Mesothelial cell of epicardium (in vitro differentiated cells): Measurements from ENCODE around the gene VAC14. TPM values are rescaled to one million over a fixed set of nuclear protein-coding genes. Genes with fewer than 3 reads are reported as not detected.

Source experiments
- DNase-seq, 2 experiments: peaks; one replicate each; pipeline ENCODE4 v3.0.0; 2021; ENCODE audit warnings: low spot score in 2 of 2; ENCODE audit not compliant: unreplicated experiment in 2 of 2
- H3K27ac Mint-ChIP-seq: 2 replicates; pipeline ENCODE4 v1.8.0; 2021; ENCODE audit warnings: mixed read lengths
- H3K27me3 Mint-ChIP-seq: 2 replicates; pipeline ENCODE4 v1.8.0; 2021; ENCODE audit warnings: low read depth, mixed read lengths
- H3K36me3 Mint-ChIP-seq: 2 replicates; pipeline ENCODE4 v1.8.0; 2021; ENCODE audit warnings: mixed read lengths
- H3K4me1 Mint-ChIP-seq: 2 replicates; pipeline ENCODE4 v1.8.0; 2021; ENCODE audit warnings: mixed read lengths
- H3K4me3 Mint-ChIP-seq: 2 replicates; pipeline ENCODE4 v1.8.0; 2021; ENCODE audit warnings: mild to moderate bottlenecking, moderate library complexity, mixed read lengths
- H3K9me3 Mint-ChIP-seq: 2 replicates; pipeline ENCODE4 v1.8.0; 2021; ENCODE audit warnings: mixed read lengths
- CTCF ChIP-seq: fragments of 200-600 bp; sonication (generic); IDR thresholded peaks from one replicate; pipeline ENCODE4 v1.5.0; 2021; ENCODE audit warnings: antibody characterized with exemption; ENCODE audit not compliant: unreplicated experiment
- total RNA-seq: library from RNA; stranded (reverse); gene quantifications from 3 replicates; pipeline ENCODE4 v1.2.1, GENCODE V29; 2021

VAC14 gene
- total RNA-seq, 1 donor from 2014 or later: 39.1 TPM

GRCh38 chr16:70800311-70800710, 647 bp downstream of the VAC14 start:
- no peak for DNase-seq
- H3K36me3 Mint-ChIP-seq: peaks cover 5% of the 10 kb centered on the region

GRCh38 chr16:70796301-70796700, 4.7 kb downstream of the VAC14 start:
- Mint-ChIP-seq H3K36me3 (peaks cover 5% of the 10 kb centered on the region), H3K9me3 (no peaks in the 10 kb centered on the region), H3K27me3 (no peaks in the 10 kb centered on the region), H3K27ac (no peak overlapping the region), H3K4me3 (no peak overlapping the region), H3K4me1 (peaks cover 15% of the 10 kb centered on the region)
- DNase-seq: no peak
- no peak for TF ChIP-seq CTCF

More at GRCh38 chr16:70800311-70800710, 647 bp downstream of the VAC14 start:
- H3K27ac Mint-ChIP-seq: peak overlapping the region; percentile 85
- TF ChIP-seq CTCF: no peak
- peaks cover 18% of the 10 kb centered on the region for H3K27me3 Mint-ChIP-seq
- H3K4me1 Mint-ChIP-seq: peaks cover 21% of the 10 kb centered on the region
- peaks cover 12% of the 10 kb centered on the region for H3K9me3 Mint-ChIP-seq
- H3K4me3 Mint-ChIP-seq: peak overlapping the region; percentile 93

GRCh38 chr16:70795296-70795912, 5.6 kb downstream of the VAC14 start:
- Mint-ChIP-seq H3K4me3 (no peak overlapping the region), H3K27me3 (no peaks in the 10 kb centered on the region), H3K9me3 (no peaks in the 10 kb centered on the region), H3K36me3 (peaks cover 5% of the 10 kb centered on the region), H3K27ac (no peak overlapping the region), H3K4me1 (peaks cover 11% of the 10 kb centered on the region)
- DNase-seq: no peak
- TF ChIP-seq CTCF: no peak

GRCh38 chr16:70793851-70794502, 7.0 kb downstream of the VAC14 start:
- no peak for DNase-seq
- no peak for TF ChIP-seq CTCF
- no peak overlapping the region for H3K27ac Mint-ChIP-seq
- H3K36me3 Mint-ChIP-seq: peaks cover 5% of the 10 kb centered on the region
- no peak overlapping the region for H3K4me3 Mint-ChIP-seq
- no peaks in the 10 kb centered on the region for H3K4me1 Mint-ChIP-seq
- no peaks in the 10 kb centered on the region for H3K27me3 Mint-ChIP-seq
- no peaks in the 10 kb centered on the region for H3K9me3 Mint-ChIP-seq

- H3K4me3 Mint-ChIP-seq: no peak overlapping the region
- no peaks in the 10 kb centered on the region for H3K9me3 Mint-ChIP-seq
- DNase-seq: no peak
- H3K36me3 Mint-ChIP-seq: no peaks in the 10 kb centered on the region
- H3K27ac Mint-ChIP-seq: no peak overlapping the region
- no peaks in the 10 kb centered on the region for H3K4me1 Mint-ChIP-seq
- TF ChIP-seq CTCF: no peak
- H3K27me3 Mint-ChIP-seq: no peaks in the 10 kb centered on the region
Observed at GRCh38 chr16:70790815-70791214, 10.1 kb downstream of the VAC14 start.
